HG03175 (cell line): ENCODE data around the gene FATE1.

ENCODE experiments used
- ATAC-seq: cut with Tn5 transposase; IDR thresholded peaks from one replicate; pipeline ENCODE4 v1.9.1; 2021; ENCODE audit warnings: mild to moderate bottlenecking, moderate library complexity; ENCODE audit not compliant: unreplicated experiment

Gene FATE1

DNA sequence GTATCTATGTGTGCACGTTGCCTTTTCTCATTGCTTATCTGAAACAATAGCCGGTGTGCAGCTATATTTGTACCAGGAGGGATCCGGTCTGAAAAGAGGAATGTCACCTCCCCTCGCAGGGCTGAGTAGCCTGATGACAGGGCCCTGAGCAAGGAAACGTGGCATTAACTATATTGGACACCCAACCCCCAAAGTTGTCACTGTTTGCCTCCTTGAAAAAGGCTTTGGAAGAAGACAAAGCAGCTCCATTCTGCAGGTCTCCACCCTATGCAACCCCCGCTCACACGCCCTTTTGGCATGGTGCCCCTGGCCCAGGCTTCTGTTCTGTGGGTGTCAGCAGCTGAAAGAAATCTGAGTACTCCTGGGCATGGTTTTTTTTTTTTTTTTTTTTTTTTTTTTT lies 12.3 kb upstream of the FATE1 start:
- no peak for ATAC-seq

GRCh38 chrX:151704041-151704663 lies 11.7 kb upstream of the FATE1 start:
- ATAC-seq, result no peak

DNA sequence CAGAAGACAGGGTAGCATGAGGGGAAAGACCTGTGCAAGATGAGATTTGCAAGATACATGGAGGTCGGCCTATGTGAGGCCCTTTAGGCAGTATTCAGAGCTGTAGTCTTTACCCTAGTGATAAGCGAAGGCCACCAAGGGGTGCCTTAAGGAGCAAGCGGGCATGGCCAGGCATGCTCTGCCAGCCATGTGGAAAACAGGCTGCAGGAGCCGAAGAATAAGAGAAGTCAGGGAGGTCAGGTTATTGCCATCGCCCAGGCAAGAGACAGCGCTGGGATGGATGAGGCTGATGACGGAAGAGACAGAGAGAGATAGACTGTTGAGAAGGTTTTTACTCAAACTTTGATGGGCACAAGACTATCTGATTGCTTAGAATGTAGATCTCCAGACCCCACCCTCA lies 7.0 kb upstream of the FATE1 start:
- no peak for ATAC-seq

- ATAC-seq, result no peak
Observed at GRCh38 chrX:151710457-151710856, 5.4 kb upstream of the FATE1 start.

DNA sequence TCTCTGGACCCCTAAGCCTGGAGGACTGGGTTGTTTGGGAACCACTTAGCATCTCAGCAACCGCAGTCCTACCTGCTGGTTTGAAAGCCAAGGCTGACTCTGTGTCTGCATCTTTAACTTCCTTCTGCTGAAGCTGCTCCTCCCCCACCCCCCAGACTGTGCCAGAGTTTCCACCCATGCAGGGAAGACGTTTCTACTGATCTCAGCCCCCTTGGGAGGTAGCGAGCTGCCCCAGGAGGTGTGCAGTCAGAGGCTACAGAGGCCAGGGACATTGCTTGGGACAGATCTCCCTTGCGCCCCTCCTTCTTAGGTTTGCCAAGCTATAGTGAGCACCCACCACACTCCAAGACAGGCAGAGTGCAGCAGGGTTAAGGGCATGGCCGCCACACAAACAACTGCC lies 4.7 kb upstream of the FATE1 start:
- ATAC-seq, result no peak

- ATAC-seq, result no peak
Observed at GRCh38 chrX:151711787-151712186, 4.0 kb upstream of the FATE1 start.

DNA sequence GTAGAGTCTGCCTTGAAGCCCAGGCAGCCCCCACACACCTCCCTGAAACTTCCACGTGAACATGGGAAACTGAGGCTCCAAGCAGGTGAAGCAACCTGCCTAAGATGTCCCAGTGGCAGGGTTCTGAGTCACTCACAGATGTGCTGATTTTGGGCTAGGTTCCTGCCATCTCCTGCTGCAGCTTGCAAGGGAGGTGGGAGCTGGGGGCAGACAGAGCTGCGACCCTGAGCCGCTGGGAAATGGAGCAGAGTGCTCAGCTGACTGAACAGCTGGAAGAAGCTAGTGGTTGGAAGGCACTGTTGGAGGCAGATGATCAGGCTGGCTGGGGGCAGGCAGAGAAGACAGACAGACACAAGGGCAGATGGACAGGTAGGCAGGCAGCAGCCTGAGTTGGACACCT lies 3.6 kb upstream of the FATE1 start:
- no peak for ATAC-seq

GRCh38 chrX:151713849-151714248 lies 2.0 kb upstream of the FATE1 start:
- no peak for ATAC-seq

DNA sequence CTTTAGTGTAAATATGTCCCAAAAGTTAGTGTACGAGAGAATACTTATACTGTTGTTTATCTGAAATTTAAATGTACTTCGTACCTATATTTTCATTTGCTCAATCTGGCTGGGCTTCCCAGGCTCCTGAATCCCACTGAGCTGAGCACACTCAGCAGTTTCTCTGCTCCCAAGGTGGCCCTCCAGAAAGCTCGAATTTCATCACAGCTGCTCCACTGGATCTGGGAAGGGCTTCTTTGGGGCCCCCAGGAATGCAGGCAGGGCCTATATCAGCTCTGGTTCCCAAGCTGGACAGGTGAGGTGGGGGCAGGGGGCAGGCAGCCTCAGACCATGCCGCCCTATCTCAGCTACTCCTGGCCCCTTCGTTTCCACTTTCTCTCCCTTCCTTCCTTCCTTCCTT lies 1.5 kb upstream of the FATE1 start:
- ATAC-seq, result no peak

- no peak for ATAC-seq
Observed at GRCh38 chrX:151722241-151722846, 6.5 kb downstream of the FATE1 start.

GRCh38 chrX:151723156-151723760 lies 7.4 kb downstream of the FATE1 start:
- no peak for ATAC-seq

- ATAC-seq, result no peak
Observed at GRCh38 chrX:151724563-151725337, 8.9 kb downstream of the FATE1 start.

DNA sequence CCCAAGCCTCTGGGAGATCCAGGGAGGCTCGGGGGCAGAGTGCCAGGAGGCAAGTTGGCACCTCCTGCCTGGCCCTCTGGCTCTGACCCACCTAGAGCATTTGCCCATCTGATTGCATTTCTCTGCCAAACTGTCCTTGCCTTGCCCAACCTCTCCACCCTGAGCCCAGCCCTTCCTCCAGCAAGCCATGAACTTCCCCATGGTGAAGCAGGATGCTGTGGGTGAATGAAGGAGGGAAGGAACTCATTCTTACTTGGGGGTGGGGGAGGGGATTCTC lies 9.4 kb downstream of the FATE1 start:
- no peak for ATAC-seq

- no peak for ATAC-seq
Observed at GRCh38 chrX:151726751-151727150, 10.9 kb downstream of the FATE1 start.

- no peak for ATAC-seq
Observed at GRCh38 chrX:151727346-151727745, 11.5 kb downstream of the FATE1 start.

GRCh38 chrX:151729056-151729725 lies 13.4 kb downstream of the FATE1 start:
- no peak for ATAC-seq

DNA sequence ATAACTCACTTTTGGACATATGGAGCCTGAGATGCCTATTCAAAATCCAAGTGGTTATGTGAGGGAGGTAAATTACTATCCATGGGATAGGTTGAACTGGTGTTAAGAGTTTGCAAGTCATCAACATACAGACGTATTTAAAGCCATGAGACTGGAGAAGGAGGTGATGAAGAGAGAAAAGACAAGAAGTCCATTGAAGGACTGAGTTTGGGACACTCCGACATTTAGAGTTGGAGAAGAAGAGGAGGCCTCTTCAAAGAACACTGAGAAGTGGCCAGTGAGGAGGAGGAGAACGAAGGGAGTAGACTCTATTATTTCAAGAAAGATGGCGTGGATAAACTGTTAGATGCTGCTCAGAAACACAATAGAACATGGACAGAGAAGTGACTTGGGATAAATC lies 18.6 kb downstream of the FATE1 start, which contains the start of gene CNGA2:
Gene CNGA2 (plus strand): TSS at position 301 of the 400 bp plus-strand sequence. CDS start 3,738 bp downstream, outside the sequence.
- ATAC-seq, result no peak

DNA sequence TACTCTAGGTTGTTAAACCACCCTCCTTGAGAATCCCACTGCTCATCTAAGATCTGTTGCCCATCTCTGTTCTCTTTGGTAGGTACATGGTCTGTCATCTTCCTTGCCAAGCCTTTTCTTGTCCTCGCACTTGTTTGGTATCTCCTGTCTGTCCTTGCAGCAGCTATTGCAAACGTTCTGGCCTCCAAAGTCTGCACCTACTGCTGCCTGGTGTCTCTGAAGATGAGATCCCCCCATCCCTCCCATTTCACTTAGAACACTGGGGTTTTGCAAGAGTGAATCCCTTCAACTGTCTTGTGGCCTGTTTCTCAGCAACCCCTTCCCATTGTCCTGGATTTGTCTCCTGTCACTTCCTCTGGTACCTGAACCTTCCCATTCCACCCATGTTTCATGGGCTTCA lies 19.4 kb downstream of the FATE1 start:
- ATAC-seq, result no peak

DNA sequence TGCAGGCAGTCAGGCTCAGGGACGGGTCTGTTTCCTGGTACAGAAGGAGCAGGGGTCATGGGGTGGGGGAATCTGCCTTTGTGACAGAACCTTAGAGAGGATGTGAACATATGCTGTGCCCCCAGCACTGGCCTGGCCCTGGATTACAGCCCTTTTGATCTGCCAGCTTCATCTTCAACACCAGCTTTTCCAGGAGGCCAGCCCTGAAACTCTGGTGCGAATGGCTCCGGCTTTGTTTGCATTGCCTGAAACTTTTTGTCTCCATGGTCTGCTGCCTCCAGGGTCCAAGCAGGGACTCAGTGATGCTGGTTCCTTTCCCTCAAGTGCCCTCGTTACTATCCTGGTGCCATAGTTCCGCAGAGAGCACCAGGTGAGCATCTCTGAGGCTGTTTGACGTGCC lies 20.9 kb downstream of the FATE1 start:
- ATAC-seq, result no peak

DNA sequence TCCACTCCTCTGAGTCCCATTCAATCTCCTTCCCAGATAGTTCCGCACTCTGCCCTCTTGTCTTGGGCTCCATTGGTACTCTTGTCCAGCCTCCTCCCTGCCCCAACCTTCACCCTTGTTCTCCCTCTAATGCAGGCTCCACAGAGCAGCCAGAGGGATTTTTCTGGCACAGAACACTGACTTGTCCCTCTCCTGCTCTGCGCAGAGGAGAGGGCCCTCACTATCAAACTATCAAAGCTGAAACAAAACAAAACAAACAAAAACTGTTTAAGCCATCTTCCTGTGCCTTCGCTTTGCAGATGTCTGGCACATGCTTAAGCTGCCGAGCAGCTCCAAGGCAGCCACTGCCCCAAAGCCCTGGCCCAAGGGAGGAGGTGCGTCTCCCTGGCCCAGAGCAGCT lies 21.7 kb downstream of the FATE1 start:
- no peak for ATAC-seq

DNA sequence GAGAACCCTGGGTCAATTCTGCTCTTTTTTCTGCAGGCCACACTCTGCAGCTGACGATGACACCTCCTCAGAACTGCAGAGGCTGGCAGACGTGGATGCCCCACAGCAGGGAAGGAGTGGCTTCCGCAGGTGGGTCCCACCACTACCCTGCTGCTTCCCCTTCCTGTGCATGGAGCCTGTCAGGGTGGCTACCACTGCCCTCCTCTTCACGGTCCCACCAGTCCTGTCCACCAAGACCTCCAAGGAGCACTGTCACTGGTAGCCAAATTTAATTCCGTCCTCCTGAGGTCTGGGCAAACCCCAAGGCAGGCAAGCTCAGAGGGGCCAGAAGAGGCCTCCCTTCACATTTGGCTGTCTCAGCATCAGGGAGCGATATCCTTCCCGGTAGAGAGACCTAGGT lies 22.9 kb downstream of the FATE1 start:
- ATAC-seq, result no peak
